ENCODE results near the gene MAVS. TPM values are rescaled to one million over a fixed set of nuclear protein-coding genes. Genes with fewer than 3 reads are reported as not detected.

MAVS gene
- total RNA-seq, 1 experiment from 2014 or later: 10.0 TPM

DNA sequence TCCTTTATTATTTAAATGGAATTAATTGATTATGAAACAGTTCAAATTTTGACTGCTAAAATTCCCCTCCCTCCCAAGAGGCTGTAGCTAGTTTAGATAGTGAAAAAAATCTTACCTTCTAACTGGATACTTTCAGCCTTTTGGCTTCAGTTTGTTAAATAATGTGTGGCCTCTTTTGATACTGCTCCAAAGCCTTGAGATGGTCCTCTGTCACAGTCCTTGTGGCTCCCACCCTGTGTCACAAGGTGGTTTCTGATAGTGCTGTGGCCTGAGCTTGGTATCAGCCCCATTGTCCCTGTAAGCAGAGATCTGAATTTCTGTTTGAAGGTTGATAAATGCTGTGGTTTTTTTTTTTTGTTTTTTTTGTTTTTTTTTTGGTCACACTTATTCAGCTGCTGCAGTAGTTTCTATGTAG lies 63.3 kb downstream of the MAVS start:
- no peak for DNase-seq (ENCODE audit: low spot score)

DNA sequence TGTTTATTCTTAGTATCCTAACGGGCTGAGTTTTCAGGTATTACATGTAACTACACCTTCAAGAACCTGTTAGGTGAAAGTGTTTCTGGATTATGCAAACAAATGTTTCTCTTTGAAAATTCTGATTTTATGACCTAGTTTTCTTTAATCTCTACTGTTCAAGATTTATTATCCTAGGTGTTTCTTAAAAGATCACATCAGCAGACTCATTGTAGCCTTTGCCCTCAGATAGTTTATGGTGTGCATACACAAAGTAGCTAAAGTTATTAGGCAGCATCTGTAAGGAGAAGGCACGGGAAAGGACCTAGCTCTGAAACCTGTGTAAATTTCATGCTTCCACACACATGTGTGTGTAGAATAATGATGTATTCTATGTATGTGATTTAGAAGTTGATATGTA lies 64.2 kb downstream of the MAVS start:
- DNase-seq (ENCODE audit: low spot score): no peak

DNA sequence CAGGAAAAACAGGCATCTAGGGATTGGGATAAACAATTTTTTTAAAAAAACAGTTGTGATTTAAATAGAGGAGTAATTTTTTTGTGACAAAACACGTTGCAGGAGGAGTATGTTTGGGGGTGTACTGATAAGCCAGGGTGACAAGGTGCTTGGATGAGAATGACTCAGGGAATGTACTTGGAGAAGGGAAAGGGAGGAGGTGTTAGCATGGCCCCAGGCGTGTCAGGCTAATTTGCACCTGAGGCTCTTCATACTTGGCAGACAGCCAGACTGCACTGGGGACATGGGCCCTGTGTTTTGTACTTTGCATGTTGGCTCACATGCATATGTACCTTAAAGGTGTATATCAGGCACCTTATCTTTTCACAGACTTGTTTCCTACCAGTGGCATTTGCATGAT lies 65.3 kb downstream of the MAVS start:
- DNase-seq (ENCODE audit: low spot score): no peak

DNA sequence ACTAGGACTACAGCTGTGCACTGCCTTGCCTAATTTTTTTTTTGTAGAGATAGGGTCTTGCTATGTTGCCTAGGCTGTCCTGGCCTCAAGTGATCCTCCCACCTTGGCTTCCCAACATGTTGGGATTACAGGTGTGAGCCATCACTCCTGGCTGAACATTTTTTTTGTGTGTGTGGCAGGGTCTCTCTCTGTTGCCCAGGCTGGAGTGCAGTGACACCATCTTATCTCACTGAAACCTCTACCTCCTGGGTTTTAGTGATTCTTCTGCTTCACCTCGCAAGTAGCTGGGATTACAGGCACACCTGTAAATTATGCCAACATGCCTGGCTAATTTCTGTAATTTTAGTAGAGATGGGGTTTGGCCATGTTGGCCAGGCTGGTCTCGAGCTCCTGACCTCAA lies 67.8 kb downstream of the MAVS start:
- DNase-seq (ENCODE audit: low spot score): no peak

DNA sequence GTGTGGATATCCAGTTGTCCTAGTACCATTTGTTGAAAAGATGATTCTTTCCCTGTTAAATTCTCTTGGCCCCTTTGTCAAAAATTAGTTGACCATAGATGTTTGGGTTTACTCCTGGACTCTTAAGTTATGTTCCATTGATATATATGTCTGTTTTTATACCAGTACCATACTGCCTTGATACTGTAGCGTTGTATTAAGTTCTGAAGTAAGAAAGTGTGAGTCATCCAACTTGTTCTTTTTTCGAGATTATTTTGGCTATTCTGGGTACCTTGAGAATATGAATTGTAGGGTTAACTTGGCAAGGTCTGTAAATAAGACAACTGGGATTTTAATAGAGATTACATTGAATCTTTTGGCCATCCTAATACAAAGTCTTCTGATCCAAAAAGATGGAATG lies 69.1 kb downstream of the MAVS start:
- DNase-seq (ENCODE audit: low spot score): no peak

DNA sequence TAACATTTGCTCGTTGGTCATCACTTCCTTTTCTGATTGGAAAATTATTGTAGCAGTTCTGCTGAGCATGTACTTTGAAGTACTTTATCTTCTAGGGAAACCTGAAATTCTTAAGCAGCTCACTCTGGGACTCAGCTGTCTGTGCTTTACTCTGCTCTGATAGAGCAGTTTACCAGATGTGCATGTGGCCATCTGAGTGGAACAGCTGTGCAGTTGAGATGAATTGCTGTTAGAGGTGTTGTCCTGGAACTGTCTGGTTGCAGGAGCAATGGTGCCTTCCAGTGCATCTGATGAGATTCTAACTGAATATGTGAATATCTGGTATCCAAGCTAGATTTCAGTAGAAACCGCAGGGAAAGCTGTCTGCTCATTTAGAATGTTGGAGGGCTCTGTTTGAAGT lies 69.7 kb downstream of the MAVS start:
- DNase-seq (ENCODE audit: low spot score): no peak

DNA sequence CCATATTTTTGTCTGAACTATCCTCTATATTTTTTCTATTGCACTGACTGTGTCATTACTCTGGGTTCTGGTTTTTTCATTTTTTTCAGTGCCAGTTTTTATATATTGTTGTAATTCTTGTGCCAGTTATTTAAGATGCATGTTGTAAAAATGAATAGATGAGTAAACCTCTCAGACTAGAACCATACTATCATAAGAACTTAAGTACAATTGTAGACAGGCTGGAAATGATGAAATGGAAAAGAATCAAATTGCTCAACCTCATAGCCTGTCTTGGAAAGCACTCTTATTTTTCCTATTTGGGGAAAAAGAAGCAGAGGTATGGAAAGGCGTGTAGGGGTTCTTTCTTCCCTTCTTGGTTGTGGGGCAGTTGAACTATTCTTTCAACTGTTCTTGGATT lies 72.7 kb downstream of the MAVS start:
- DNase-seq (ENCODE audit: low spot score): no peak

DNA sequence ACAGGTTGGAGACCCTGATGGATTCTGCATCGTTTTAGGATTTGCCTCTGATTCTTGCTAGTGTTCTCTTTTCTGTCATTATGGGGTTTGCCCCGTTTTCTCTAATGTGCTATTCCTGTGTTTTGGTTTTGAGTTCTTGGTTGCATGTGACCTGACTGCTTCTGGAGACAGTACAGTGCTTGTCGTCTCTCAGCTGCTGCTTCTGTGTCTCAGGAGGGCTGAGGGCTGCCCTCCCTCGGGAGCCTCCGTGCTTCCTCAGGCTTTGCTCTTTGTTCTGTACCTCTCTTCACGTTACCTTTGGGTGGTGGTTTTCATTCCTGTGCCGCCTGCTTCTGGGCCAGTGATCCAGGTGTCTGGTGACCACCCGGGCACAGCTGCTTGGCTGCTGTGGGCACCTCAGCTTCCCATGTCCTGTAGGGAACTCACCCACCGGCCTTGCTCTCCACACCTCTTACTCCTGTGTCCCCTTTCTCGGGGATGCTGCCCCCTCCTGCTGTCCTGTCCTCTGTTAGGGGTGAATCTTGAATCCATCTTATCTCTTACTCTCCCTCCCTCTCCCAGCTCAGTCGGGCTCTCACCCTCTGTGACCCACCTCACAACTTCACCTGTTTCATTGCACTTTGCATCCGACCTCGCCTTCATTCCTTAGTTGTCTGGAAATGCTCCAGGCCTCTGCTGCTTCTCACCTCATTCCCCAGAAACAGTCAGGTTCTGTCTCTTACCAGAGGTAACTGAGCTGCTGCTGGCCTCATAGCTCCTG lies 75.8 kb downstream of the MAVS start:
- no peak for DNase-seq (ENCODE audit: low spot score)

DNA sequence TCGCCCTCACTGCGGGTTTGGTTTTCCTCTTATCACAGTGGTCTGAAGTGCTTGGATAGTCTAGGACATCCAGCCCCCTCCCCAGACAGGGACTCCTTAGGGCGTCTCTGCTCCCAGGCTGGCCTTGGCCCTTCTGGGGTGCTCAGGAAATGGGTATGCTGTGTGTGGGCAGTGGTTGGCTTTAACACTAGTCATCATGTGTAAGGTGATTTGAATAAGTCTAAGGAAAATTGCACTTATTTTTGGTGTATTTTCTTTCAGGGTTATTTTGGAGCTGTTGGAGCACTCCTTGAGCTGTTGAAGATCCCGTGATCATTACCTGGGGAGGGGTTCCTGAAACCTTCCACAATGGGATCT lies 76.3 kb downstream of the MAVS start:
- DNase-seq (ENCODE audit: low spot score): no peak

DNA sequence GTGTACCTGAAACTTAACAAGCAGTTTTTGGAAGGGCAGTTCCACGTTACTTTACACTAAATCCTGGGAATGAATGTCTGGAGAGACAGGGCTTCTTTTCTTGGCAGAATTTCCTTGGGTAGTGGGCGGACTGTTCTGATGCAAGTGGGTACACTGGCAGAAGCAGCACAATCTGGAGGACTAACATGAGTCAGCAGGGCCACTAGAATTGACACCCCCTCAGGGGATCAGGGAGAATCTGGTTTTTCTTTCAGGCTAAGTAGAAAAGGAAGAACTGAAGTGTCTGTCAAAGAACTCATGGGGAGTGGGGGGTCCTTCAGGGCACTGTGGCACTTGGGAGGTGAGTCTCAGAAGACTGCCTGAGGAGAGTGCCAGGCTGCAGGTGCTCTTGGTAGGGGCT lies 77.2 kb downstream of the MAVS start:
- DNase-seq (ENCODE audit: low spot score): no peak

DNA sequence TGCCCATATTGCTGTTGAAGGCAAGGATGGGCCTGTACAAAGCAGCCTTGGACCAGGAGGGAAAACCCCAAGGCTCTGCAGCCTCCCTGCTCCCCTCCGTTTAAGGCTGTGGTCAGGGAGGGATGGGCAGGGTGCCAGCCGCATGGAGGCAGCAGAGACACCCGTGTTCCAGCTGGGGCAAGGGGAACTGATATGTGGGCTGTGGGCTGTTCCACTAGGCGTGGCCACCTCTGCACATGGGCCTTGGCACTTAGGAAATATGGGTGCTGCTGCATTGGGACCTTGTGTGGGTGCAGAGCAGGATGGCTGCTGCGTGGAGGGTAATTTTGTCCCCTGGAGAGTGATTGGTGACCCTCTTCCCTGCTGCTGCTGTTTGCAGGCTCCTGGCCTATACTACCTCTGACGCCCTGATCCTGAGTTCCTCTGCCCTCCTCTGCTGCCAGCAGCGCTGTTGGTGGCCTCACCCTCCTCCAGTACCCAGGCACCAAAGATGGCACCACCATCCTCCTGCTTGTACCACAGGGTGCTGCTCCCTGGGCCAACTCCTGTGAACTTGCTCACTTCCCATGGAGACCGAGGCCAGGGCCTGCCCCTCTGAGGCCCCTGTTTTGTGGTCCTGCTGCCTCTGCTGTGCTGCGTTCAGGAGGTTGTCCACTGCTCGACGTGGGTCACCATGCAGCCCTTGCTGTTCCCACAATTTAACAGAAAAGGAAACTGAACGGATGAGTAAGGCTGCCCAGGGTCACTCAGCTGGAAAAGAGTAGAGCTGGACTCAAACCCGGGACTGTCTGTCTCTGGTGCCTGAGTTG lies 77.9 kb downstream of the MAVS start:
- no peak for DNase-seq (ENCODE audit: low spot score)

DNA sequence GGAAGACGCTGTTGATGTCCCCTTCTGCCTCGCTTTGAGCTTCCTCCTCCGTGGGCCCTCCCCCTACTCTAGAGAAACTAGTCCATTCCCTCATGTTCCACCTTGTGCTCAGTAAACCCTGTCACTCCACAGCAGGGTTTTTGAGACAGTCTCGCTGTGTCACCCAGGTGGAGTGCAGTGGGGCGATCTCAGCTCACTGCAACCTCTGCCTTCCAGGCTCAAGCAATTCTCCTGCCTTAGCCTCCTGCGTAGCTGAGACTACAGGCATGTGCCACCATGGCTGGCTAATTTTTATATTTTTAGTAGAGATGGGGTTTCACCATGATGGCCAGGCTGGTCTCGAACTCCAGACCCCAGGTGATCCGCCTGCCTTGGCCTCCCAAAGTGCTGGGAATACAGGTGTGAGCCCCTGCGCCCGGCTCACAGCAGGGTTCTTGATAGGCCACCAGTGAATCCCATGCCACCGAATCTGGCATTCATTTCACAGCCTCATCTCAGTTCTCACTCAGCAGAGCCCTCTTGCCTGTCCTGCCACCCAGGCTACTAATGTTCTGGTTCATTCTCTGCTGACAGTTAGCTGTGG lies 78.6 kb downstream of the MAVS start:
- DNase-seq (ENCODE audit: low spot score): no peak

Other genes with a start within 250 kb of the MAVS start
- not detected in 2 replicates for gene GFRA4, start 183.4 kb upstream of the MAVS start, total RNA-seq (2014; rRNA removed; shearing (Covaris generic))
- not detected in 2 replicates for gene ADAM33, start 164.8 kb upstream of the MAVS start, total RNA-seq (2014; rRNA removed; shearing (Covaris generic))
- 0.02 TPM in 1 of 2 replicates, not detected in the other for gene SIGLEC1, start 134.2 kb upstream of the MAVS start, total RNA-seq (2014; rRNA removed; shearing (Covaris generic))
- gene HSPA12B, start 114.1 kb upstream of the MAVS start, total RNA-seq (2014; rRNA removed; shearing (Covaris generic)): 0.12 TPM in 1 of 2 replicates, not detected in the other
- gene ADISSP, start 79.1 kb upstream of the MAVS start, total RNA-seq (2014; rRNA removed; shearing (Covaris generic)): 38.3 and 38.9 TPM in 2 replicates
- gene SPEF1, start 65.4 kb upstream of the MAVS start, total RNA-seq (2014; rRNA removed; shearing (Covaris generic)): 0.21 TPM in 1 of 2 replicates, not detected in the other
- 24.3 and 45.5 TPM in 2 replicates for gene CENPB, start 60.1 kb upstream of the MAVS start, total RNA-seq (2014; rRNA removed; shearing (Covaris generic))
- 35.7 and 39.6 TPM in 2 replicates for gene CDC25B, start 50.5 kb upstream of the MAVS start, total RNA-seq (2014; rRNA removed; shearing (Covaris generic))
- 16.7 and 16.9 TPM in 2 replicates for gene AP5S1, start 26.3 kb upstream of the MAVS start, total RNA-seq (2014; rRNA removed; shearing (Covaris generic))
- gene PANK2, start 42.6 kb downstream of the MAVS start, total RNA-seq (2014; rRNA removed; shearing (Covaris generic)): 37.4 and 40.8 TPM in 2 replicates
- 11.6 and 15.7 TPM in 2 replicates for gene RNF24, start 168.7 kb downstream of the MAVS start, total RNA-seq (2014; rRNA removed; shearing (Covaris generic))